ENCODE measurements around the gene ATP6V1B1.

Gene ATP6V1B1

DNA sequence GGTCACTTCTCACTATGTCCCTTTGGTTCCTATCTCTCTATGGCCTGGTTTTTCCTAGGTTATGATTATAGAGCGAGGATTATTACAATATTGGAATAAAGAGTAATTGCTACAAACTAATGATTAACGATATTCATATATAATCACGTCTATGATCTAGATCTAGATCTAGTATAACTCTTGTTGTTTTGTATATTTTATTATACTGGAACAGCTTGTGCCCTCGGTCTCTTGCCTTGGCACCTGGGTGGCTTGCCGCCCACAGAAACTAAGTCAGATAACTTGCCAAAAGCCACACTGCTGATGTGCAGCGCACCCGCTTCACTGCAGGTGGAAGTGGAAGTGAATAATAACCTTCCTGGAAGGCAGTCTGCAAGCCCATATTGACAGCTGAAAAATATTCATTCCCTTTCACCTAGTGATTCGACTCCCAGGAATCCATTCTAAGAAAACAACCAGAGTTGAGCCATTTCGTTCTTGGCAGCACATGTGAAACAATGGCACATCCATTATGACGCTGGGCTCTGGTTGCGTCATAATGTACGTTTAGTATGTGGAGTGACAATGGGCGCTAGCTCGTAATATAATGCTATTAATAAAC lies 42.0 kb downstream of the ATP6V1B1 start:
- FAIRE-seq: no peak

DNA sequence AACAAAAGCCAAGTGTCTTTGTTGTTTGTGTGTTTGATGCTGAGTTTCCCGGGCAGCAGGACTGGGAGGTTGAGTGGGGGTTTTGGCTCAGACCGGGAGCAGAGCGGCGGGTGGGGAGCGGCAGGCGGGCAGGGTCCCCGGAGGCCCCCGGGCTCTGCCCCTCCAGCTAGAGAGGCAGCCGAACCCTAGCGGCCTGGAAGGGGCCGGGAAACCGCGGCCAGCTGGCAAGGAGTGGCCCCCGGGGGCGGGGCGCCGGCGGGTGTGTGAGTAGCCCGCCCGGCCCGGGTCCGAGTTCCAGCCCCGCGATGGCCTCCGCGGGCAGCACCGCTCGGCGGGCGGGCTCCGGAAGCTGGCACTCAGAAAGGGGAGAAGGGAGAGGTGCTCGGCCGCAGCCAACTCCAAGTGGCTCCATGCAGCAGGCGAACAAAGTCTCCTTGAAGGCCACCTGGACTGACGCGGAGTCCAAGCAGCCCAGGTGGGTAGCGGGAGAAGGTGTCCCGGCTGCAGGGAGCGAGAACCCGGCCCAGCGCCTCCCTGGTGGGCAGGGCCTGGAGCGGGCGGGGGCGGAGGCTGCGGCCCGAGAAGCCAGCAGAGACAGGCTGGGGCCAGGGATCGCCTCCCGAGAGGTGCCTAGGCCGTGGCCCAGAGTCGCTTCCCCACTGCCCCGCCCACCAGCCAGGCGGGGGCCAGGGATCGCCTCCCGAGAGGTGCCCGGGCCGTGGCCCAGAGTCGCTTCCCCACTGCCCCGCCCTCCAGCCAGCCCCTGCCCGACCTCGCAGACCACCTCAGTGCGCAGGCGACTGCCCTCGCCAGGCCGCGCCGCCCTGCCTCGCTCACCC lies 42.9 kb downstream of the ATP6V1B1 start, which contains the start of gene ANKRD53:
Gene ANKRD53 (plus strand): TSS at position 290 of the 839 bp plus-strand sequence. CDS start 16 bp downstream, at position 306.
- no peak for FAIRE-seq

DNA sequence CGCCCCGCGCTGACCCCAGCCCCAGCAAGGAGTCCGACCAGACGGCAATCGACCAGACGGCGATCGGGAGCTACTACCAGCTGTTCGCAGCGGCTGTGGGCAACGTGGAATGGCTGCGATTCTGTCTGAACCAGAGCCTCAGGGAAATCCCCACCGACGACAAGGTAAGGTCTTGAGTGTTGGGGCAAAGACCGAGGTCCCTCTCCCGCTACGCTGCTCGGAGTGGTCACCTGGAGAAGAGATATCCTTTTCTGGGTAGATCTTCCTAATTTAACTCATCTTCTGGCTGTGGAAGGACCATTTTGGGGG lies 43.4 kb downstream of the ATP6V1B1 start:
- FAIRE-seq: no peak

DNA sequence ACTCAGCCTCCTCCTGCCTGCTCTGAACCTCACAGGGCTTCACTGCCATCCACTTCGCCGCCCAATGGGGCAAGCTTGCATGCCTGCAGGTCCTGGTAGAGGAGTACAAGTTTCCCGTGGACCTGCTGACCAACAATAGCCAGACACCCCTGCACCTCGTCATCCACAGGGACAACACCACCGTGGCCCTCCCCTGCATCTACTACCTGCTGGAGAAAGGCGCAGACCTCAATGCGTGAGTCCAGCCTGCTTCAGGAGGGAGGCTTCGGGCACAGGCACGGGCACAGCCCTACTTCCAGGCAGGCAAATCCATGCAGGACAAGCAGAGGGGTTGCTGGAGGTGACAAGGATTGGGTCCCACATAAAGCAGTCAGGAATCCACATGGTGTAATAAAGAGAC lies 43.9 kb downstream of the ATP6V1B1 start:
- FAIRE-seq: no peak

DNA sequence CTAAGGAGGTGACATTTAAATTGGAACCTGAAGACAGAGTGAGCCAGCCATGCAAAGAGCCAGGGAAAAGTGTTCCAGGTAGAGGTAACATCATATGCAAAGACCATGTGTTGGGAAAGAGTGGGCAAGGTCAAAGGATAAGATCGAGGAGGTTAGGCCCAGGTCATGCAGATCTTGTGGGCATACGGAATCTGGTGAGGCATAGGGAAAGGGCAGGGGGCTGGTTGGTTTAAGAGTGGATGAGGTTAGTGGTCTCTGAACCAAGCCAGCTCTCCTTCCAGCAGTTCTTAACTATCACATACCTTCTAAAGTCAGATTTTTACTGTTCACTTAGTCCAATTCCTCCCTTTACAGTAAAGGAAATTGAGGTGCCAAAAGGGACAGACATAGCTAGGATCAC lies 45.7 kb downstream of the ATP6V1B1 start:
- FAIRE-seq: no peak

DNA sequence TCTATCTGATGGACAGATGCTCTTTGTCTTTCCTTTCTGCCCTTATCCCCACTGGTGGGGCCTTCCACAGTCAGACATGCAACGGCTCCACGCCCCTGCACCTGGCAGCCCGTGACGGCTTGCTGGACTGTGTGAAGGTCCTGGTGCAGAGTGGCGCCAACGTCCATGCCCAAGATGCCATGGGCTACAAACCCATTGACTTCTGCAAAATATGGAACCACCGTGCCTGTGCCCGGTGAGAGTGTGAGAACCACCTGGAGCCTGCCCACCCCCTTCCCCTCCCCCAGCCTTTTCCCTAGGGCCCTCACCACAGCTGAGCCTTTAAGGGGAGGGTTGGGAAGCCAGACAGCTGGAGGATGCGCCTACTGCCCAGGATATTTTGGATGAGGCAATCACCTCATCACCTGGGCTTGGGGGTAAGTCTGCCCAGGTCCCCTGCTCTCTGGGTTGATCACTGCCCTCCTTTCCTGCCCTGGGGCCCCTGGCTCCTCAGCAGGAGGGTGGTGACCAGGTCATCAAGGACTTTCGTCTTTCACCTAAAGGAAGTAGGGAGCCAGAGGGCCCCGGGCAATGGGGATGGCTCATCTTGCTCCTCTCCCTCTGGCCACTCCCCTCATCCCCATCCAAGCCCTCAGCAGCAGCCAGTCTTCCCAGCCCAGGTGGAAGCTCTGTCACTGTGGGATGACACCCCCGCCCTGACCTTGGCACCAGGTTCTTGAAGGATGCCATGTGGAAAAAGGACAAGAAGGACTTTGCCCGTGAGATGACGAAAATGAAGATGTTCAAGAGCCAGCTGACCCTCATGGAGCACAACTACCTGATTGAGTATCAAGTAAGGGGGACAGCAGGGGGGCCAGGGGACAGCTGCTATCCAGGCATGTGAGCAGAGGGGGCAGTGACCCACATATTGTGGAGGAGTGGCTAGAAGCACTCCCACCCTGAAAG lies 46.4 kb downstream of the ATP6V1B1 start:
- FAIRE-seq: no peak

DNA sequence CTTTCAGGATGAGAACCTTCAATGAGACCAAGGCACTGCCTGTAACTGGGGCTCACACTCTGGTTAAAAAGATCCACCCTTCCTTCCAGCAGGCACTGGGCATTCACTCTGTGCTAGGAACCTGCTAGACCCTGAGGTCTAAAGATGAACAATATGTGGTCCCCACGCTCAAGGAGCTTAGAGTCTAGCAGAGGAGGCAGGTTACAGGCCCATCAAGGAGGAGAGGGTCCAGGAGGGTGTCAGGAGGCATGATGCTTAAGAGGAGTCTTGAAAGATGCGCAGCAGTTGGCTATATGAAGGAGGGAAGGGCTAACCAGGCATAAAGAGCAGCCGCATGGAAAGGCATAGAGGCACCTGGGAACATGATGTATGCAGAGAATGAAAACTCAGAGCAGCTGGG lies 47.3 kb downstream of the ATP6V1B1 start:
- FAIRE-seq: no peak

DNA sequence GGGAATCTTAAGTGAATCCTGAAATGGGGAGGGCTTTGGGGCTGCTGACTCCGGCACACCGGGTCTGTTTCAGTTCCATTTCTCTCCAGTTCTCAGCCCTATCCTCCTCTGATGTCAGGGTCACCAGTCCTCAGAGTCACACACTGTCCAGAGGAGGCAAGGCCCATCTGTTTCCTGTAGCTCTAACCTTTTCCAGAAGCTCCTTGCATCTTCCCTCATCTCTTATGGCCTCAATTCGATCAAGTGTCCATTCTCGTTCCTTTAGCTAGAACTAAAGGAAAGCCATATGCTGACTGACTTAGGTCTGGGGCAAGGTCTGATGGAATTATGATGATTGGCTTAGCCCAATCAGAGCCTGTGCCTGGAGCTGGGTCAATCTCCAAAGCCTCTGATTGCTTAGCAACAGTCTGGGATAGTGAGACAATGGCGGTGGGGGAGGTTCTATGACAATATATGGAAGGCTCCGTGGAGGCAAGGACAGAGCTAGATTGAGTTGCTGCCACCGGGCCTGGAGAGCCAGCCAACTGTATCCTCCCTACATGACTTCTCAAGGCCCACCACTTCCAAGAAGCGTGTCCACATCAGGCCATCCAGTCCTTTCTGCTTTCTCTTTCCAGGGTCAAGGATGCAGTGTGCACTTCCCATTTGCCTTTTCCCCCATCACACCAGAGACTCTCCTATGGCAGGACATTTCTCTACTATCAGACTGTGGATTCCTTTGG lies 48.0 kb downstream of the ATP6V1B1 start:
- FAIRE-seq: no peak

DNA sequence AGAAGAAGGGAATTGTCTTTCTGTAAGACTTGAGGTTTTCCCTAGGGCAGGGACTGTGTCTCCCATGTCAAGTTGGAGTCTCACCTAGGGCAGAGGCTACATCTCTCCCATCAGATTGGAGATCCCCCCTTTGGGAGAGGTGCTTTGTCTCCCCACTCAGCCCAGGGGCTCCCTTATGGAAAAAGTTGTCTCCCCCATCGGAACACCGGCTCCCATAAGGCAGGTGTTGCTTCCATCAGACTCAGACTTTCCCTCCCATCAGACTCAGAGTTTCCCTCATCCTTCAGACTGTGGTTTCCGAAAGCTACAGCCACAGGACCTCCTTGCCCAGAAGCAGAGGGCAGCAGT lies 48.5 kb downstream of the ATP6V1B1 start:
- FAIRE-seq: no peak

DNA sequence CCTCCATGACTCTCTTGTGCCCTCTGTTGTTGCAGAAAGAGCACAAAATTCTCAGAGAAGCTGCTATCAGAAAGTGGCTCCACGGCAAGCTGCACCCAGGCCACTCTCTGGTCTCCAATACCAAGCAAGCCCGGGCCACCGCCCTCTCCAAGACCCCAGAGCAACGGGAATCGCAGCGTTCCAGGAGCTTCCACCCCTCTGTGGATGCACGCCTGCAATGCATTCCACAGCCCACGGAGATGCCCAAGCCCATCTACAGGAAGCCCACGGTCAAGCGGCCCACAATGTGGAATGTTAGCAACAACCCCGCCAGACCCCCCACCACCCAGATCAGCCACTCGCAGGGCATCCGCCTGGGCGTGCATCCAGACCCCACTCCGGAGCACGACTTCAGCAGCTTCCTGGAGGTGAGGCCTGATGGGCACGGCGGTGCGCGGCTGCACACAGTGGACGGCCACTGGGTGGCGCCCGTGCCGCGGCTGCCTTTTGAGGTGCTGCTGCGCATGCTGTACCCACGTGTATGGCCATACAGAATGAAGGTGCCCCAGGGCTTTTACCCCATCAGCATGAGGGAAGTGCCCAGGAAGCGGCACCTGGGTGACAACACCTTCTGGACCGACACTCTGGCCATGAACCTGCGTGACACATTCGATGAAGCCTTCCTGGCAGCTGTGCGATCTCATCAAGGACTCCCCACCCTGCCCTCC lies 49.0 kb downstream of the ATP6V1B1 start:
- FAIRE-seq: no peak

DNA sequence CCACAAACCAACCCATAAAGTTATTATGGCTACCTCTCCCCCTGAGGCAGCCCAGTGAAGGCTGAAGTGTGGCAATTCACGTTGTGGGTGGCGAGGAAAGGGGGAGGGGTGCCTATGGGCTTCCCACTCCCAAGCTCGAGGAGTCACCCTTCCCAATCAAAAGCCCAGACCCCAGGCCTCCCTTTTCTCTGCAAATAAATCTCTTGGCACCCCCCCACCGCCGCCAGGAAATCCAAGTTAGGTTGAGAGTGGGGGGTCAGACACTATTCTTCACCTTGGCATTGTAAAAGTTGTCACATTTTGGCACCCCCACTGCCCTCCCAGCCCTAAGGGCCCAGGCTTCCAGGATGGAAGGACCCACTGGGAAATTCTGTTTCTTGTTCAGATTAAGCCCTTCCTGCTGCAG lies 49.6 kb downstream of the ATP6V1B1 start:
- no peak for FAIRE-seq

DNA sequence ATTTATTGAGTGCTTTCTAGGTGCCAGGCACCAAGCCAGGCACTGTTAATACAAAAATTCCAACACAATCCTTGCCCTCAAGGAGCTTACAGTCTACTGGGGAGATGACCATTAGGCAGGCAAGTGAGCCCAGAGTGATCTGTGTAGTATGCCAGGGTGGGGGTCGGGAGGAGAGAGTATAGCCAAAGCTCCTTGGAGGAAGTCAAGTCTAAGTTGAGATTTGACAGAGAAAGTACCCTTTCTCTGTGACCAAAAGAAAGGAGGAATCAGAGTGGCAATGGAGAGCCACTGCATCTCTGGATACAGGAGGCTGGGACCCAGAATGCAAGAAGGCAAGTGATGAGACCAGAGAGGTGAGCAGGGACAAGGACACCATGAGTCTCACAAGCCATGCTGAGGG lies 50.3 kb downstream of the ATP6V1B1 start:
- no peak for FAIRE-seq

DNA sequence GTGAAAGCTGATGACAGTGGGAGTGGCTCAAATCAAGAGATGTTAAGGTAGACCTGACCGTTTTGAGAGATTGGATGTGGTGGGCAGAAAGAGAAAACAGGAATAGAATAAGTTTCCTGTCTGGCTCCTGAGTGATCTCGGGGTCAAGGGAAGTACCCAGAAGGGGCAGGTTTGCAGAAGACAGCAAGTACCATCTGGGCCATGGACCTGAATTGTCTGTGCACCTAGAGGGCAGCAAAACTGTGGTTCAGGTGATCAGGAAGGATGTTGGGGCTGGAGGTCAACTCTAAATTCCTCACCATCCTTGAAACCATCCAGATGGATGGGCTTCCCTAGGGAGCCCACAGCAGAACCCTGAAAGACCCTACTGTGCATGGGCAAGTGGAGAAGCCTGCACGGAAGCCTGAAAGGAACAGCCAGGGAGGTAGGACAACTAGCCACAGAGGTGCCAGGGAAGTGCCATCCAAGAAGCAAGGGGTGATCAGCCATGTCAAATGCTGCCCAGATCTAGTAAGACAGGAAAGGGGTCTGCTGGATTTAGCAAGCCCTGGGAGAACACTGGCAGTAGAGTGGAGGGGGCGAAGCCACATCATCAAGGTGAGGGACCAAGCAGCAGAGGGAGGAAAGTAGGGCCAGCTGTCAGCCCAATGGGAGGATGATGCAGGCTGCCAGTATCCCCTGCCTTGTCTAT lies 50.9 kb downstream of the ATP6V1B1 start:
- no peak for FAIRE-seq

DNA sequence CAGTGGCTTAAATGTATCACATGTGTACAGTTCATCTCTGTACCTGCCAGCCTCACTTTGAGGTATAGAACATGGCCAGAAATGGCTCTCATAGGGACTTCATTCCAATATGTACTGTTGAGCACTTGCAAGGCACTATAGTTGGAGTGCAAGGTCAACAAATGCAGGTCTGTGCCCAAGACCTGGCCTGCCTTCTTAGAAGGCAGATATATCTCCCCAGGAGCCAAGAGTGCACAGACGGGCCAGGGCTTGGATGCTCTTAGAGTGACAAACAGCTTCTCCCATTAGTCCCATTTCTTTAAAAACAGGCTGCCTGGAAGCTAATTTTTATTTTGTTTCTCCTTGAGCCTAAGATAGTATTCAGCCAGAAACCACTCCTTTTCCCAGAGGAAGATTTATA lies 51.7 kb downstream of the ATP6V1B1 start:
- FAIRE-seq: no peak

DNA sequence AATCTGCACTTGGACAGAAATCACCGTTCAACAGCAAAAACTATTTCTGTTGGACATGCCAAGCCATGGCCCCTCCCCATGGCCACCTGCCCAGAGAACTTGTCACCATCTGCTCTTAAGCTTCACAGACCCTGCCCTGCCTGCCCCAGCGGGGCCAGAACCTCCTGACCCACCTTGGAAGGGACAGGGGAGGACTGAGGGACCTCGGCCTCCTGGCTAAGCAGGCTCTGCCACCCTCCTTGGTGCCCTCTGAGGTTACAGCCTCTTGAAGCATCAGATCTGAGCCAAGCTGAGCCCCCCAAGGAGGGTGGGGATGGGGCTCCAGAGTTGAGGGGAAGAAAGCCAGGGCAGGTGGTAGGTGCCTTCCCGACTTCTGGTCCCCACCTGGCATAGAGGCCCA lies 52.5 kb downstream of the ATP6V1B1 start:
- FAIRE-seq: no peak

DNA sequence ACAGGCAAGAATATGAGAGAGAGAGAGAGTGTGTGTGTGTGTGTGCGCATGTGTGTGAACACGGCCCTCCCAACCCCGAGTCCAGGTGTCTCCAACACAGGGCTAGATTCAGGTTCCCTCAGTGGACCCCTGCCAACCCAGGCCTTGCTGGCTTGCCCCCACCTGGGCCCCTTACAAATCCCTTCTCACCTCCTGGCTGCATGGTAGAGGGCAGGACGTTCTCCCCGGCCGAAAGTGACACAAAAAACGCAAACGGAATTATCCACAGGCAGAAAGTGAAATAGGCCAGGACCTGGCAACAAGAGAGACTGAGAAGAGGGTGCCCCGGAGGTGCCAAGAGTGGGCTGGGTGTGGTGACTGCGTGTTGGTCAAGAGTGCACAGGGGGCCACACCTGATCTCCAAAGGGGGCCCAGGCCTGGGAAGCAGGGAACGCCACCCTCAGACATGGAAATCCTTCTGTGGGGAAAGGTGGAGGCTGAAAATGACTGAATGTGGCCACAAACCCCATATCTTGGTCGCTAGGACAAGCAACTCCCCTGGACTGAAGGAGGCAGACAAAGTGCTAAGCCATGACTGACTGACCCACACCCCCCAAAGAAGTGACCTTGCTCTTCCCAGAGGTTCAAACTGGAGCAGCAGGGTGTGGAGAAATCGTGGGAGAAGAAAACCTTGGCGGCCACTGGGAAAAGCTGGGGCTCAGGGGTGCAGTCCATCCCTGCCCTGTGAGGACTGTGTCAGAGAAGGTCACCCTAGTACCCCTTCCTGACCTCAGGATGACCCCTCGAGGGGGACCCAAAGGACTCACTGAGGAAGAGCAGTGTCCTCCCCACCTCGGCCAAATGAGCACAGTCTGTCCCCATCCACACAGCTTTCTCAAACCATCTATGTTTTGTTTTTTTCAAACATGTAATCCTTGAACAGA lies 53.3 kb downstream of the ATP6V1B1 start:
- FAIRE-seq: no peak

DNA sequence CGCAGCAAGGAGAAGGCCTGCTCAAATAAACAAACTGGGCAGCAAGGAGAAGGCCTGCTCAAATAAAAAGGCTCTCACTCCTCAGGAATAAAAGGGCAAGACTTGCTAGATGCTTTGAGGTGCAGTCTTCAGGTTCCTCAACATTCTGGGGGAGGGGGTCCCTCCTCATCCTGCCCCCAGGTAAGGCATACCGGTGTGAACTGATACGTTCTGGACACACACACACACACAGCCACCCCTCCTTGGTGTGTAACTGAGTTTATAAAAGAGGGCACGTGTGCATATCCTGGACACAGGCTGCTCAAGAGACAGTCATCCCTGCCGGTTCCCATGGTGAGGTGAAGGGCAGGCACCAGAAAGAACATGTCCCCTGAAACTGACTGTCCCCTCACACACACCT lies 54.5 kb downstream of the ATP6V1B1 start:
- no peak for FAIRE-seq

DNA sequence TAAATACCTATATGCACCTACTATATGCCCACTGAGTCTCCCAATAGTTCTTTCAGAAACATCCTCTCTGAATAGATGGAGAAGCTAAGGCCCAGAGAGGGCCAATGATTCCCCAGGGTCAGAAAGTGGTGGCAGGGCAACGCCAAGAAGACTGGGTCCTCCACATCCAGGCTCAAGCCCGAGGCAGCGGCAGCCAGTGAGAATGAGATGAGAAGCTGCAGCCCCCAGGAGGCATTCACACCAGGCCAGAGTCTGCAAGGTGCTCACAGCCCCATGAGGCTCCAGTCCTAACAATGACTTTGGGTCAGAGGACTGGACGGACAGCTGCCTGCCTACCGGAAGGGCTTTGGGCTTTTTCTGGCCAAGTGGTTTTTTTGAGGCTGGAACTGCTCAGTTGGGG lies 55.4 kb downstream of the ATP6V1B1 start:
- FAIRE-seq: no peak

DNA sequence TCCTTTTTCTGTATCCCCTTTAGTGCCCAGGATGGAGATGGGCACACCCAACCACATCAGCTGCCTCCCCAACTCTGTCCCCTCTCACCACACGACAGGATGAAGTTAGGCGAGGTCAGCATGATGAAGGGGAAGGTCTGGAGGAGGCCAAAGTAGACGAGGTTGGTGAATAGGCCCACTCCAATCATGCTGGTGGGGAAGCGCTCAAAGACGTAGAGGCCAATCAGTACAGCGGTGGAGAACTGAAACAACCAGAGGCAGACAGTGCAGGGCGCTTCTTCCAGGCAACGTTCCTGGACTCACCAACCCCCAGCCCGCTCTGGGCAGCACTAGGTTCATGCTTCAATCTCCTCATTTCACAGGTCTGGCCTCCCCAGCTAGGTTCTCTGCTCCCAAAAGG lies 56.0 kb downstream of the ATP6V1B1 start:
- FAIRE-seq: no peak
